IPS DF 6.9 (cell line): ENCODE data around the gene CX3CR1.

Experiments used
- DNase-seq: peaks from one replicate; pipeline ENCODE4 v3.0.0-alpha.2; 2013; ENCODE audit warnings: low read depth, low spot score
- H3K27ac ChIP-seq: one replicate; pipeline ENCODE4 v1.5.1; 2013; ENCODE audit warnings: low read length, control low read depth
- H3K27me3 ChIP-seq: 2 replicates; pipeline ENCODE4 v1.6.1; 2013; ENCODE audit warnings: mild to moderate bottlenecking, low read length; ENCODE audit not compliant: control insufficient read depth, insufficient read depth
- H3K36me3 ChIP-seq: 2 replicates; pipeline ENCODE4 v1.6.1; 2013; ENCODE audit warnings: low read length; ENCODE audit not compliant: control insufficient read depth, insufficient read depth
- H3K4me1 ChIP-seq: 2 replicates; pipeline ENCODE4 v1.6.1; 2013; ENCODE audit warnings: low read length; ENCODE audit not compliant: control insufficient read depth, insufficient read depth
- H3K4me3 ChIP-seq: 2 replicates; pipeline ENCODE4 v1.5.1; 2013; ENCODE audit warnings: mild to moderate bottlenecking, low read length
- H3K9me3 ChIP-seq: 2 replicates; pipeline ENCODE4 v1.6.1; 2013; ENCODE audit warnings: low read length, inconsistent platforms; ENCODE audit not compliant: control insufficient read depth, insufficient read depth
- WGBS: extraction: QIAGEN DNeasy Blood & Tissue Kit; methylation state at CpG from one replicate; pipeline ENCODE4 v1.1.7; 2013; ENCODE audit warnings: mixed read lengths, missing lambda C conversion rate; ENCODE audit not compliant: insufficient read length, insufficient coverage; 5-methylcytosine and 5-hydroxymethylcytosine counted together

CX3CR1 gene

DNA sequence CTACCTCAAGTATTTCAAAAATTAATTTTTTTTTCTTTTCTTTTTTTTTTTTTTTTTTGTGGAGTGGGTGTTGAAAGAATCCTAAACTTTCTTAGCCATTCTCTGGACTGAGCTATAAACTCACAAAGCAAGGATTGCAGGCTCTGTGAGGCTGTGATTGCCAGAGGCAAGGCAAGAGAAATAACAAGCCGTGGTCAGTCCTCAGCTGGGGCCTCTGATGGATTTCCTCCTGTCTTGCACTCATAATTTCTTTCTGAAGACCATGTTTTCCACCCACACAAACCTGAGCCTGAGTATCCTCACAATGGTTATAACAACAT, 1.3 kb downstream of the CX3CR1 start:
- no CpG with 5 or more reads among the region's 1 CpG for WGBS

DNA sequence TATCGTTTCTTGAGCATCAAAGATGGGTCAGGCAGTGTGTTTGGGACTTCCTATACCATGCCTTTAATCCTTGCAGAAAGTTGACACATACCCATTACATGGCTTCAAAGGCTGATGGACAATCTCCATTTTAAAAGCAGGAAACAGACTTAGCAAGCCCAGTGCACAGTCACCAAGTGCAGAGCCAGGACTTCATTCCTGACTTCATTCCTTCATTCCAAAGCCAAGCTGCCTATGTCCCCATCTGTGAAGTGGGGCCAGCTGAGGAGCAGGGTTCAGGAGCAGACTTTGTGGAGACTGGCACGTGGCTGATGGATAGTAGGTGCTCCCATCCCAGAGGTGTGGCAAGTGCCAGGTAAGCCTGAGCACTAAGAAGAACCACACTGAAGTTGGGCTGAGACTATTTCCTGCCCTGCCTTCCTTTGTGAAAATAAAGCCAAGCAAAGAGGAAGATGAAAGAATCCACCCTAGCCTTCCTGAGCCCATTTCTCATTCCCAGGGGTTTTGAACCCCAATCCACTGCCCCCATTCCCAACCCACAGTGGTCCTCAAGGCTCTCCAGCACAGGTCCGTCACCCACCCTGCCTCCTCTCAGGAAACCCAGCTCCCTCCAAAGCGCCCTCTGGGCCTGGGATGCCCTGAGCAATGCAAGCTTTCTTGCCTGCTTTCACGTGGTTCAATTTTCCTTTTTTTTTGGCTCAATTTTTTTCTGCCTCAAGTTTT, 1.8 kb downstream of the CX3CR1 start:
- H3K4me3 ChIP-seq = no peak overlapping the region
- H3K4me1 ChIP-seq = no peaks in the 10 kb centered on the region
- no CpG with 5 or more reads among the region's 5 CpGs for WGBS
- H3K27me3 ChIP-seq = no peaks in the 10 kb centered on the region
- H3K36me3 ChIP-seq = no peaks in the 10 kb centered on the region
- no peak for DNase-seq
- no peak overlapping the region for H3K27ac ChIP-seq
- H3K9me3 ChIP-seq = no peaks in the 10 kb centered on the region

More for the DNA sequence above, 1.3 kb downstream of the CX3CR1 start:
- no peak overlapping the region for H3K4me3 ChIP-seq
- H3K27ac ChIP-seq = no peak overlapping the region
- no peak for DNase-seq
- no peaks in the 10 kb centered on the region for H3K4me1 ChIP-seq
- no peaks in the 10 kb centered on the region for H3K27me3 ChIP-seq
- no peaks in the 10 kb centered on the region for H3K9me3 ChIP-seq
- H3K36me3 ChIP-seq = no peaks in the 10 kb centered on the region

DNA sequence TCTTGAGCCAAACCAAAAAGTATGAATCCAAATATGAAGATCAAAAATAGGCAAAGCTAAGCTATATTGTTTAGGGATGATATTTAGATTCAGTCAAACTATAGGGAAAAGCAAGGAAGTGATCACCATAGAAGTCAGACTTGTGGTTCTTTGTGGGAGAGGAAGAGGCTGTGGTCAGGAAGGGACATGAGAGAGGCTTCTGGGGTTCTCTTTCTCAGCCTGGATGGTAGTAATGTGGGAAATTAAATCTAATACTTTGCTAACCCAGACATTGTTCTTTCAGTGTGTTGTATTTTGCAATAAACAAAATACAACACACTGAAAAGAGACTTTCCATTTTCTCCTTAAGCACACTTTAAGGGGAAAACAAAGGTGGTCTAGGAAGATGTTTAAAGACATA, 3.1 kb downstream of the CX3CR1 start:
- H3K27me3 ChIP-seq = no peaks in the 10 kb centered on the region
- no peak for DNase-seq
- no peaks in the 10 kb centered on the region for H3K36me3 ChIP-seq
- H3K9me3 ChIP-seq = no peaks in the 10 kb centered on the region
- no peaks in the 10 kb centered on the region for H3K4me1 ChIP-seq
- H3K4me3 ChIP-seq = no peak overlapping the region
- no peak overlapping the region for H3K27ac ChIP-seq

DNA sequence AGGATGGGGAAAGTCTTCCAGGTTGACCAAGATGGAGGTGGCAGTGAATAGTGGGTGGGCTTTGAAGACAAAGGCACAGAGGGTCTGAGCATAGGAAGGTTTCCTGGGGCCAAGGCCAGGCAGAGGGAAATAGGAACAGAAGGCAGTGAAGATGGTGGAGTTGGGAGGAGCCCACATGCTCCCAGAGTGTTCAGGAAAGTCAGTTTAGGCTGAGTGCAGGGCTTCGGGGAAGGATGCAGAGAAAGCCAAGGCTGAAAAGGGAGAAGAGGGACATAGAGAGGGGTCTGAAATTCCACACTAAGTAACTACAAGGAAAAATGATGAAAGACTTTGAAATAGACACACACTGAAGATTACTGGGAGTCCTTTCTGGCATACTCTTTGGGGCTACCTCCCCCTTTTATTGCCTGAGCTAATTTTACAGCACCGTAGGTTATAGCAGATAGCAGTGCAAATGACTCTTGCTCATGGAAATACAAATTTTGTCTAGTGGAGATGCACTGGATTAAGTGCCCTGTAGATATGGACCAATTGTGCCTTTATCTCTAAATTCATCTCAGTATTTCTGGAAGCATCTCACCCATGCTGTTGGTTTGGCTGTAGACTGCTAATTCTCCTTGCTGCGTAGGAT, 3.8 kb downstream of the CX3CR1 start:
- Histone ChIP-seq H3K4me1 (no peaks in the 10 kb centered on the region), H3K9me3 (no peaks in the 10 kb centered on the region), H3K36me3 (no peaks in the 10 kb centered on the region), H3K27ac (no peak overlapping the region), H3K27me3 (no peaks in the 10 kb centered on the region), H3K4me3 (no peak overlapping the region)
- WGBS = no CpG with 5 or more reads among the region's 3 CpGs
- DNase-seq = no peak

DNA sequence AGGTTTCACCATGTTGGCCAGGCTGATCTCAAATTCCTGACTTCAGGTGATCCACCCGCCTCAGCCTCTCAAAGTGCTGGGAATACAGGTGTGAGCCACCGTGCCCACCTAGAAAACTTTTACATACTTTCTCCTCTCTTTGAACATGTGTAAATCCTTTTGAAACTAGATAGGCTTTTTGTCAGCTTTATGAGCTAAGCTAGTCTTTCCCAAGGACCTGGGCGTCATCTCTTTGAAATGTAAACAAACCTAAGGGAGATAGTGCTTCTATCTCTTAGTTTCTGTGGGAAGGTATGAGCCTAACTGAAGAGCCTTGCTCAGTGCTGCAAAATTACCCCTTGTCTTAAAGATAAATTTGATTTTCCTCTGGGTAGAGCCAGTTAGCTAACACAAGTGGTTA, 4.8 kb downstream of the CX3CR1 start:
- H3K27me3 ChIP-seq = no peaks in the 10 kb centered on the region
- DNase-seq = no peak
- H3K4me3 ChIP-seq = no peak overlapping the region
- no peak overlapping the region for H3K27ac ChIP-seq
- no CpG with 5 or more reads among the region's 3 CpGs for WGBS
- no peaks in the 10 kb centered on the region for H3K36me3 ChIP-seq
- no peaks in the 10 kb centered on the region for H3K9me3 ChIP-seq
- no peaks in the 10 kb centered on the region for H3K4me1 ChIP-seq

DNA sequence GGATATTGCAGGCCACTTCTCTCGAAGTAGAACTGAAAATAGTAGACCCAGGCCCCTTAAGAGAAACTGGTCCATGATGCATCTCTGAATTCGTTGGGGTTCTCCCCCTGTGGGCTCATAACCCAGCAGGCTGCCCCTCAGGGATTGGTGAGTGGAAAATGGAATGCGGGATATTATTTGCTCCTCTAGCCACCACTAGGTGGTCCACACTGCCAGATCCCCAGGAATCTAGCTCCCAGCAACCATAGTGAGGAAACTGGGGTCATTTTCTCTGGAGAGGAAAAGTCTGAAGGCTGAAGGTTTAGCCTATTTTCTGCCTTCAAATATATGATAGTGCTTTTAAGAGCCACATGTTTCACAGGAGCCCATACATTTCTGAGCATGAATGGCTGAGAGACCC, 6.7 kb downstream of the CX3CR1 start:
- H3K4me3 ChIP-seq = no peak overlapping the region
- no peak for DNase-seq
- no peaks in the 10 kb centered on the region for H3K9me3 ChIP-seq
- H3K27ac ChIP-seq = no peak overlapping the region
- no peaks in the 10 kb centered on the region for H3K27me3 ChIP-seq
- no peaks in the 10 kb centered on the region for H3K36me3 ChIP-seq
- H3K4me1 ChIP-seq = no peaks in the 10 kb centered on the region
- WGBS = no CpG with 5 or more reads among the region's 3 CpGs

DNA sequence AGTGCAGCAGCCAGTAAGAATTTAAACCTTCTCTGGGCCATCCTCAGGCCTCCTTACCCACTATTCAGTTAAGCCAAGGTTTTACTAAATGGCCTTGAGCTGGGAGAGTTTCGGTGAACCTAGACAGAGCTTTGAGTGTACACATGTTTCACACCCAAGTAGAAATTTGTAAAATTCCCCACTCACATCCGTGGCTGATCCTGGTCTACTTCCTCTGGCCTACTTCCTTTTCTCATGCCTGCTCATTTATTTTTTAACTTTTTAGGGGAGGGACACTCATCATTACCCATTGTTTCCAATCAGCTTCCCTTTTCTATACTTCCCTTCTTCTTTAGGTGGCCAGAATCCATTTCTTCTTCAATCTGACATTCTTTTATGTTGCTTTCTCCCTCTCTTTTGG, 7.6 kb downstream of the CX3CR1 start:
- no peaks in the 10 kb centered on the region for H3K27me3 ChIP-seq
- WGBS = no CpG with 5 or more reads among the region's 2 CpGs

DNA sequence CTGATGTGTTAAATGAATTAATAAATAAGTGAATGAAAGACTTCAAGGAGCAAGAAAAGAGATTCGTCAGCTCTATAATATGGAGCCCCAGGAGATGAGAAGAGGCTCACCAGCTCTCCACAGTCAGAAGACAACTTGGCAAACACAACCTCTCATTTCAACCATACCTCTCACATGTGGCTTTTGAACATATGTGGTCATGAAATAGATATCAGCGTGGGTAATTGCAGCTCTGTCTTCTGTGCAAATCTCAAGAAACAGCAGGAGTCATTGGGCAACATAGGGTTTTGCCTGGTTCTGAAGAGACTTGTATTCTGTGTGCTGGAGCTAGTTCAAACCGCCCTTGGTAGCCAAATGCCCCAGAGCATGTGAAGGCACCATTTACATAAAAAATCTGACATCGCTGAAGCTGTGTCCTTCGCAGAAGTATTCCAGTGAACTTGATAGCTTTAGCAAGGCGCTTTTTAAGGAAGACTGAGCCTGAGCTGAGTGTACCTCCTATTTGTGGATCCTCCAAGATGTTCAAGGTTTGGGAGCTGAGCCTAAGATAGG, 8.4 kb downstream of the CX3CR1 start:
- H3K36me3 ChIP-seq = no peaks in the 10 kb centered on the region
- DNase-seq = no peak
- no peak overlapping the region for H3K4me3 ChIP-seq
- WGBS = no CpG with 5 or more reads among the region's 6 CpGs
- no peak overlapping the region for H3K27ac ChIP-seq
- no peaks in the 10 kb centered on the region for H3K9me3 ChIP-seq
- H3K27me3 ChIP-seq = no peaks in the 10 kb centered on the region
- no peaks in the 10 kb centered on the region for H3K4me1 ChIP-seq

More for the DNA sequence above, 7.6 kb downstream of the CX3CR1 start:
- Histone ChIP-seq H3K27ac (no peak overlapping the region), H3K9me3 (no peaks in the 10 kb centered on the region), H3K4me3 (no peak overlapping the region), H3K4me1 (no peaks in the 10 kb centered on the region), H3K36me3 (no peaks in the 10 kb centered on the region)
- no peak for DNase-seq

DNA sequence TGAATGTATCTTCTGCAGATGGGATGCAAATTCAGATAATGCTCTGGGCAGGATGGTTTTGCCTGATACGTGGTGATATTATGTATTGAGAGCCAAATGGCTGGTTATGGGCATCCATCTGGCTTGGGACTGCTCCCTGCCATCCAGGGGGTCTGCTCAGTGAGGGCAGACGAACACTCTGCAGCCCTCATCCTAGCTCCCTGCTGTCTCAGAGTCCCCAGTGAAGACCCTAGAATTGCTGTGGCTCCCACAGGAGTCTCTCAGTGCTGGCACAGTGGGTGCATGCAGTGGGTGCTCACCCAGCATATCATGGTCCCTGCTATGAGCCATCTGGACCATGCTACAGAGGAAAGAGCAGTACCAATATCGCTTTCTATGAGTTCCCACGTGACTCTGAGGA, 10.3 kb downstream of the CX3CR1 start:
- no peak overlapping the region for H3K27ac ChIP-seq

DNA sequence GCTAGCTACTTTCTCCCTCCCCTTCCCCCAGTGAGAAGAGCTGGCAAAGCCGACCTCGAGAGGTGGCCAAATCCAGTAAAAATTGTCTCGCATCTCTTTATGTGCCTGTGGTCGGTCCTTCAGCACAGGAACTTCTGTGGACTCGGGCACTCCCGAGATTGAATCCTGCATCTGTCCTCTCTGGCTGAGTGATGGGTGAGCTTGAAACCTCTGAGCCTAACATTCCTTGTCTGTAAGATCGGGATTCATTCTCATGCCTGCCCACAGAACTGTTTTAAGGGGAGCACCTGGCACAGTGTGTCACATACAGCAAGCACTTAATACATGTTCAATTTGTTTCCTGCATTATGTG, 11.3 kb downstream of the CX3CR1 start:
- WGBS = no CpG with 5 or more reads among the region's 7 CpGs

More for the DNA sequence above, 10.3 kb downstream of the CX3CR1 start:
- no peaks in the 10 kb centered on the region for H3K27me3 ChIP-seq
- H3K36me3 ChIP-seq = no peaks in the 10 kb centered on the region
- no peaks in the 10 kb centered on the region for H3K9me3 ChIP-seq
- no CpG with 5 or more reads among the region's 4 CpGs for WGBS
- no peak for DNase-seq
- no peak overlapping the region for H3K4me3 ChIP-seq
- no peaks in the 10 kb centered on the region for H3K4me1 ChIP-seq

More for the DNA sequence above, 11.3 kb downstream of the CX3CR1 start:
- no peak overlapping the region for H3K4me3 ChIP-seq
- DNase-seq = no peak
- H3K4me1 ChIP-seq = no peaks in the 10 kb centered on the region
- H3K27me3 ChIP-seq = no peaks in the 10 kb centered on the region
- H3K36me3 ChIP-seq = no peaks in the 10 kb centered on the region
- no peaks in the 10 kb centered on the region for H3K9me3 ChIP-seq
- H3K27ac ChIP-seq = no peak overlapping the region
